Motor neuron (in vitro differentiated cells): Measurements from ENCODE around the gene GALK1. TPM values are rescaled to one million over a fixed set of nuclear protein-coding genes. Genes with fewer than 3 reads are reported as not detected.

Source experiments
- ATAC-seq, 8 experiments: fragments of 200-7000 bp; cut with Tn5 transposase; replicated peaks in 6 of 8; 2 replicates each; pipeline ENCODE4 v1.8.0; 2021; ENCODE audit warnings: mild to moderate bottlenecking in 8 of 8, moderate library complexity in 8 of 8
- H3K27ac ChIP-seq, 2 donors: fragments of 250-450 bp; sonication (Bioruptor Pico); 2 replicates each; pipeline ENCODE4 v1.9.0; 2021; ENCODE audit warnings: antibody characterized with exemption in 2 of 2, mild to moderate bottlenecking in 2 of 2, moderate library complexity in 1 of 2
- H3K4me1 ChIP-seq, 2 donors: fragments of 250-450 bp; sonication (Bioruptor Pico); replicated peaks in 1 of 2; 2 replicates each; pipeline ENCODE4 v1.6.1; 2021; ENCODE audit warnings: antibody characterized with exemption in 2 of 2, mild to moderate bottlenecking in 2 of 2, moderate library complexity in 1 of 2
- H3K4me3 ChIP-seq, 5 donors: fragments of 250-450 bp; sonication (Bioruptor Pico); 2 replicates each; pipeline ENCODE4 v1.9.0; 2021; ENCODE audit warnings: antibody characterized with exemption in 5 of 5, mild to moderate bottlenecking in 5 of 5, moderate library complexity in 4 of 5
- WGBS, 10 experiments: fragments of 450-650 bp; shearing (Covaris generic); methylation state at CpG; one replicate each; pipeline ENCODE4 v1.0.0; 2022; 5-methylcytosine and 5-hydroxymethylcytosine counted together
- in situ Hi-C, 9 experiments: fragments of 400-800 bp; cut with MboI; loops; one replicate each; pipeline ENCODE4 v1.15.0; 2021; ENCODE audit warnings: low sequenced_read_pairs in 9 of 9, low pct_unique_long_range_greater_than_20kb in 2 of 9; ENCODE audit not compliant: unreplicated experiment in 9 of 9
- total RNA-seq, 8 experiments: library from RNA; unstranded; fragments of 300-600 nt; gene quantifications; 2 replicates each; pipeline versions ENCODE4 v1.2.3 to v1.2.4, GENCODE V29; 2022

Gene GALK1
- total RNA-seq, 8 experiments from 2014 or later, result 10.0 to 32.7 (median 16.4) TPM

DNA sequence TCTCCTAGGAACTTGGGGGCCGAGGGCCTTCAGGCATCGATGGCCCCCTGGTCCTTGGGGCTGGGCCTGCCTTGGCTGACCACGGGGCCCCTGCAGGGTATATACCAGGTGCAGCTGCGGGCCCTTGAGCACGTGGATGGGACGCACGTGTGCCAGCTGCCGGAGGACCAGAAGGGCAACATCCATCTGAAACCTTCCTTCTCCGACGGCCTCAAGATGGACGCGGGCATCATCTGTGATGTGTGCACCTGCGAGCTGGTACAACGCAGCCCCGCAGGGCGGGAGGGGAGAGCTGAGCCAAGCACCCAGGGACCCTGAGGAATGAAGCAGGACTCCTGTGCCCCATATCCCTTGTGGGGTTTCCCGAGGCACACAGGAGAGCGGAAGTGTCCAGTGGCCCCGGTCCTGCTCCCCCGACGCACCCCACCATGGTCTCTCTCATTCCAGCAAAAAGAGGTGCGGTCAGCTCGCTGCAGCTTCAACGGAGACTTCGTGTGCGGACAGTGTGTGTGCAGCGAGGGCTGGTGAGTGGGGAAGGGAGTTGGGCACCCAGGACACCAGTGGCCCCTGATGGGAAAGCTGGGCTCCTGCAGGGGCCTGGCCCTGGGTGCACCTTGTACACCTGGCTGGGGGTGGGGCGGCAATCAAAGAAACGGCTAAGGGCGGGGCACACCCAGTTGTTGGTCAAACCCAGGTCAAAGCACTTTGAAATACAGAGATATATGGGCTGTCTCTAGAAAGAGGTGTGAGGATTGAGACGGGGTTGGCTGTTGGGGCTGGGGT is 33.1 kb downstream of the GALK1 start:
- H3K4me1 ChIP-seq, result no peaks in the 10 kb centered on the region
- WGBS, 10 experiments, result 78 to 100% (median 85%) methylated on average over 1 to 12 of the region's 31 CpGs; no CpG with 5 or more reads in 6 of the 10 experiments
- ATAC-seq, result no peak
- H3K27ac ChIP-seq, result no peak overlapping the region
- H3K4me3 ChIP-seq, result no peak overlapping the region
- in situ Hi-C loops, result no loop called here

DNA sequence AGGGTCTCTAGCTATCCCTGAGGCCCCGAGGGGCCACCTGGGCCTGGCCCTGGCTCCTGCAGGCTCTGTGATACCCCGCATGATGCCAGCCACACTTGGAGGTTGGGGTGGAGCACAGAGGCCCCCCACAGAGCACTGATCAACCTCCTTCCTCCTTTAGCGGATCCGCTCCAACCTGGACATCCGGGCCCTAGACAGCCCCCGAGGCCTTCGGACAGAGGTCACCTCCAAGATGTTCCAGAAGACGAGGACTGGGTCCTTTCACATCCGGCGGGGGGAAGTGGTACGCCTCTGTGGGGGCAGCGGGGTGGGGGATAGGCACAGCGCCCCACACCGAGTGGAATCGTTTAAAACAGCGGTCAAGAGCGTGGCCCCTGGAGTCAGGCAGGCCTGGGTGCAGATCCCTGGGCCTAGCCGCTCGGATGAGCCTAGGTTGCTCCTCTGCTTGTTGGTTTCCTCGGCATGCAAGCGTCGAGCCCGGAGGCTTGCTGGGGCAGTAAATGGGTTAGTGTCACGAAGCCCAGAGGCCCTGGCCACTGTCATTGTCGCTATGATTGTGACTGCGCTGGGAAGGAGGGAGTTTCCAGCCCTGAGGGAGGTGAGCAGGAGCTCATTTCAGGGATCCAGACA is 33.8 kb downstream of the GALK1 start:
- in situ Hi-C loops, result no loop called here
- no peak for ATAC-seq
- Histone ChIP-seq H3K4me3 (no peak overlapping the region), H3K27ac (no peak overlapping the region), H3K4me1 (no peaks in the 10 kb centered on the region)
- WGBS, 10 experiments, result 79 to 100% (median 83%) methylated on average over 1 to 7 of the region's 26 CpGs; no CpG with 5 or more reads in 6 of the 10 experiments

DNA sequence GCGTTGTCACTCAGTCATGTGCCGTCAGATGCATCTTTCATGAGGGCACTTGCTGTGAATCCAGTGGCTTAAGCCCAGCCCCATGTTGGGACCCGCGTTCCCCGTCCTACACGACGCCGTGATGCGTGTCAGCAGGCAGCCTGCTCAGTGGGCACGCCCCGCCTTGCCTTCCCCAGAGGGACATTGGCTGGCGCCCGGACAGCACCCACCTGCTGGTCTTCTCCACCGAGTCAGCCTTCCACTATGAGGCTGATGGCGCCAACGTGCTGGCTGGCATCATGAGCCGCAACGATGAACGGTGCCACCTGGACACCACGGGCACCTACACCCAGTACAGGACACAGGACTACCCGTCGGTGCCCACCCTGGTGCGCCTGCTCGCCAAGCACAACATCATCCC is 34.9 kb downstream of the GALK1 start:
- WGBS, 10 experiments, result 65 to 92% (median 80%) methylated on average over 2 to 8 of the region's 24 CpGs; no CpG with 5 or more reads in 7 of the 10 experiments
- no peak overlapping the region for H3K27ac ChIP-seq
- no peak overlapping the region for H3K4me3 ChIP-seq
- H3K4me1 ChIP-seq, result no peaks in the 10 kb centered on the region
- no peak for ATAC-seq
- in situ Hi-C loops, result no loop called here

DNA sequence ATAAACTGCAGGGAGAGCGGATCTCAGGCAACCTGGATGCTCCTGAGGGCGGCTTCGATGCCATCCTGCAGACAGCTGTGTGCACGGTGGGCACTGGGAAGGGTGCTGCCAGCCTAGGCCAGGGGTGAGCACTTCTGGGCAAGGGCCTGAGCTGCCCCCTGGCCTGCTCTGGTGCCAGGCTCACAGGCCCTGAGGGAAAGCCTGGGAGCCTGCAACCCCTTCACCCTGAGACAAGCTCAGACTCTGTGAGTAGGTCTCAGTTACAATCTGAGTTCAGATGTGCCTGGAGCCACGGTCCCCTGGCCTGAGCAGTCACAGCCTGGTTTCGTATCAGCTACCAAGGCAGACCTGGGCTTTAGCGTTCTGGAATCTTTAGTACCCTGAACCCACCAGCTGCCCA is 35.6 kb downstream of the GALK1 start:
- no peak for ATAC-seq
- Histone ChIP-seq H3K4me3 (no peak overlapping the region), H3K4me1 (no peaks in the 10 kb centered on the region), H3K27ac (no peak overlapping the region)
- in situ Hi-C loops, result no loop called here
- 60 to 100% (median 80%) methylated on average over 1 to 3 of the region's 7 CpGs; no CpG with 5 or more reads in 5 of the 10 experiments for WGBS, 10 experiments

DNA sequence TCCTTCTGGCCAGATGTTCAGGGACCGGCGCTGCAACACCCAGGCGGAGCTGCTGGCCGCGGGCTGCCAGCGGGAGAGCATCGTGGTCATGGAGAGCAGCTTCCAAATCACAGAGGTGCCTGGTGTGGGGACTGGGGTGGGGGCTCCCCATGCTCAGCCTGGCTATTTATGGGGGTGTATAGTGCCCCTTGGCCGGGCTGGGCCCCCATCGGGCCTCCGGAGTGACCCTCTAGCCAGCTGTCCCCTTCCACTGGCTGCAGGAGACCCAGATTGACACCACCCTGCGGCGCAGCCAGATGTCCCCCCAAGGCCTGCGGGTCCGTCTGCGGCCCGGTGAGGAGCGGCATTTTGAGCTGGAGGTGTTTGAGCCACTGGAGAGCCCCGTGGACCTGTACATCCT is 37.6 kb downstream of the GALK1 start:
- in situ Hi-C loops, result no loop called here
- no peak overlapping the region for H3K27ac ChIP-seq
- H3K4me1 ChIP-seq, result no peaks in the 10 kb centered on the region
- 92% methylated on average over 6 of the region's 18 CpGs; no CpG with 5 or more reads in 9 of the 10 experiments for whole genome bisulfite sequencing, 10 experiments
- no peak for ATAC-seq
- no peak overlapping the region for H3K4me3 ChIP-seq

DNA sequence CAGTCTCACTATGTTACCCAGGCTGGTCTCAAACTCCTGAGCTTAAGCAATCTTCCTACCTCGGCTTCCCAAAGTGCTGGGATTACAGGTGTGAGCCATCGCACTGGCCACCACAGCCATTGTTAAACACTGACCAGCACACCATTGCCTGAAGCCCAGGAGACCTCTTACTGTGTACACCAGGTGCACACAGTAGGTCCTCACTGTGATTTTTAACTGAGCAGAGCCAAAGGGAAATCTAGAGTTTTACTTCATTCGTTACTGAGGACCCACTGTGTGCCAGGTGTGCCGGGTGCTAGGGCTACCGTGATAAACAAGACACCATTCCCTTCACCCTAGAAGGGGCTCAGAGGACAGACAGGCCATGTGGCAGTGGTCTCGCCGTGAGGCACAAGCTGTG is 39.5 kb downstream of the GALK1 start:
- 60 to 80% (median 76%) methylated on average over 1 to 6 of the region's 7 CpGs; no CpG with 5 or more reads in 4 of the 10 experiments for WGBS, 10 experiments
- in situ Hi-C loops, result no loop called here
- no peak overlapping the region for H3K4me3 ChIP-seq
- no peaks in the 10 kb centered on the region for H3K4me1 ChIP-seq
- no peak for ATAC-seq
- H3K27ac ChIP-seq, result no peak overlapping the region

DNA sequence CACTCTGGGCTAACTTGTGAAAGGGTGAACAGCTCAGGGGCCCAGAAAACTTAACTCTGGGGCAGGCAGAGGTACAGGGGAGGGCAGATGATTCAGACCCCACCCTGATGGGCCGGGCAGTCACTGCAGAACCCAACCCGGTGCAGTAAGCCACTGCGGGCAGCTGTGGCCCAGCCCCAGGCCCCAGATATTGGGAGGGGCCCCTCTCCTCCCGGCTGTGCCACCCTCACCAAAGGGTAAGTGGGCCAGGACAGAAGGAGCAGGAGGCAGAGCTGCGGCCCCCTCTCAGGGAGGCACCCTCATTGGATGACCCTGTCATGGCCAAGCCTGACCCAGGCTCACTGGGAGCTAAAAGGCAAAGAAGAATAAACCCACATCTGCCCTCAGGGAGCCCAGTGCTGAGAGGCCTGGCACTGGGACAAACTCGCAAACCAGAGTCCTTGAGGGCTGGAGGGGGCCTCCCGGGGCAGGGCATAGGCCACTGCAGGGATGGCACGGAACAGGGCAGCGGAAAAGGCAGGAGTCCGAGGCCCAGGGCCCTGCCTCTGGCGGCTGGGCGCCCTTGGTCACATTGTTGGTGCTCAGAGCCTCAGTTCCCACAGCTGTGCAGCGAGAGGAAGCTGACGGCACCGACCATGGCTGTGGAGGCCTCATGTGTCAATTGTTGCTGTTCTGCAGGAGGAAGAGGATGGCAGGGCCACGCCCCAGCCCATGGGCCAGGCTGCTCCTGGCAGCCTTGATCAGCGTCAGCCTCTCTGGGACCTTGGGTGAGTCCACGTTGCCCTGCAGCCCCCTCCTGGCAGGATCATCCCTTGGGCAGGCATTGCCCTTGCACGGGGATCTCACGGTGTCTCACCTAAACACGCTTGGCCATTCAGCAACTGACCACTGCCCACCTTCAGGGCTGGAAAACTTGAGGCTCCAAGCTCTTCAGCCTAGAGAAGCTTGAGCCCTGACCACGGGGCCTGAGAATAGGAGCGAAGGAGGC is 40.7 kb downstream of the GALK1 start:
- 53 to 87% (median 70%) methylated on average over 1 to 9 of the region's 23 CpGs; no CpG with 5 or more reads in 4 of the 10 experiments for WGBS, 10 experiments
- no peaks in the 10 kb centered on the region for H3K4me1 ChIP-seq
- ATAC-seq, result peak in 2 of 8 experiments; percentile 4 to 7
- H3K4me3 ChIP-seq, result no peak overlapping the region
- H3K27ac ChIP-seq, result no peak overlapping the region
- in situ Hi-C loops, result no loop called here

DNA sequence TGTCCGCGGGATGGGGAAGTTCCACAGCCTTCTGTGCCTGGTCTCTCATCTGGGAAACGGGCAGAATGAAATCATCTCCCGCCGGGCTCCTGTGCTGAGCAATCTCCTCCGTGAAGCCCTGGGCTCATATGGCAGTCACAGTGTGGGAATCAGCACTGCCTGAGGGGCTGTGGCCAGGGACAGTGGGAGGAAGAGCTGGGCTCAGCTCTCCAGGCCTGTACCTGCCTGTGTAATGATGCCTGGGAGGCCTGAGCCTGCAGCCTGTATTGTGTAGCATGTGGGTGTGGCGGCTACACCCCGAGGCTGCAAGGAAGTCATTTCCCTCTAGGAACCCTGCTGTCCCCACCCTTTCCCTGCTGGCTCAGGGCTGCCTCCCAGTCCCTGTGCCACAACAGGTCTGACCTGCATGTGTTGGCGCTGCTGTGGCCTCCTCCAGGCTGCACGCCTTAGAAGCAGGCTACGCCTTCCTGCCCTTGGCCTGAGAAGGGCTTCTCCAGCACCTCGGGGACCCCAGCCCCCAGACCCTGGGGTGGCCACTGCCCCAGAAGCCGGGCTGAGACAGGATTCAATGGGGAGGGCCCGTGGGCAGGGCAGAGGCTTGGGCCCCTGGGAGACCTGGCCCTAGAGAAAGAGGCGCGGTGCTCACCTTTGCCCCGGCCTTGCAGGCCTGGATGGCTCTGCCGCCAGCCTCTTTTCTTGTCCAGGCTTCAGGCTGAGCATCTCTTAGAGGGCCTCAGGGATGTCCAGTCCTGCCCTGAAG is 41.6 kb downstream of the GALK1 start:
- WGBS, 10 experiments, result 11 to 90% (median 65%) methylated on average over 1 to 10 of the region's 18 CpGs; no CpG with 5 or more reads in 5 of the 10 experiments
- ATAC-seq, result peak in 3 of 8 experiments; percentile 52 to 81 (median 76)
- in situ Hi-C loops, result no loop called here

DNA sequence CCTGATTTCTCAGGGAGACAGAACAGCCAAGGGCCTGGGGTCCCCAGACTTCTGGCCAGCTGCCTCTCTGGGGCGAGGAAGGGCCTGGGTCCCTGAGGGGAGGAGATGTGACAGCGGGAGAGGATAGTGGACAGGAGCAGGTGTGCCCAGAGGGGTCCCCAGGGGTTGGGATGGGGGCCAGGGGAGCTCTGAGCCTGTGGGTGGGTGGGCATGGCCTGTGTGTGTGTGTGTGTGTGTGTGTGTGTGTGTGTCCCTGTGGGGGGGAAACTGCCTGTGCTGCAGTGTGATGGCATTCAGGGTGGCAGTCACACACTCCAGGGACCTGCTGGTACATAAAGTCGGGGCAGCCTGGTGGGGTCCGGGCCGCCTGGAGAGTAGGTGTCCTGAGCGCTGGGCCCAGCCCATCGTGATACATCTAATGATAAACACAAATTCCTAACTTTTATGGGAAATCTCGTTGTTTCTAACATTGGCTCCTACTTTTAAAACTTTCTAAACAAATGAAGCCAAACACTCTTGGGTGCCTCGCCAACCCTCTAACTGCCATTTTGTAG is 42.4 kb downstream of the GALK1 start:
- Histone ChIP-seq H3K4me3 (no peak overlapping the region), H3K27ac (no peak overlapping the region), H3K4me1 (no peaks in the 10 kb centered on the region)
- 77 to 100% (median 94%) methylated on average over 1 to 6 of the region's 9 CpGs; no CpG with 5 or more reads in 7 of the 10 experiments for WGBS, 10 experiments
- in situ Hi-C loops, result no loop called here
- no peak for ATAC-seq

More for the DNA sequence above, 41.6 kb downstream of the GALK1 start:
- H3K4me3 ChIP-seq, result no peak overlapping the region
- no peak overlapping the region for H3K27ac ChIP-seq
- H3K4me1 ChIP-seq, result no peaks in the 10 kb centered on the region

DNA sequence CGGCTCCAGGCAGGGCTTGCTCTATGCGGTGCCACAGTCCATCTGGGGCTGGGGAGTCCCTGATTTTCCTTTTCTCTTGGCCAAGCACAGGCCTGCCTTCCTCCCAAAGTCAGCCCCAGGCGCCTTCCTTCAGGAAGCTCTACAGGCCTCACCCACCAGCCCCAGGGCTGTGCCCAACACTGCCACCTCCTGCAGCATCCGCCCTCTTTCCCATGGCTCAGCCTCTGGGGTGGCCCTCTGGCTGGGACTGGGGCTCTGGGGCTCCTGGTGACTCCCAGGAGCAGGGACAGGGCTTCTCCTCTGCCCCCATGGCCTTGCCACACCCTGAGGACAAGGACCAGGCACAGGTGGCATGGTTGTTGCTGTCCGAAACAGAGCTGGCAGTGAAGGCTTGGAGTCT is 42.9 kb downstream of the GALK1 start:
- Histone ChIP-seq H3K4me1 (no peaks in the 10 kb centered on the region), H3K4me3 (no peak overlapping the region), H3K27ac (no peak overlapping the region)
- ATAC-seq, result no peak
- 48 to 100% (median 84%) methylated on average over 1 to 4 of the region's 5 CpGs; no CpG with 5 or more reads in 2 of the 10 experiments for WGBS, 10 experiments
- in situ Hi-C loops, result no loop called here

DNA sequence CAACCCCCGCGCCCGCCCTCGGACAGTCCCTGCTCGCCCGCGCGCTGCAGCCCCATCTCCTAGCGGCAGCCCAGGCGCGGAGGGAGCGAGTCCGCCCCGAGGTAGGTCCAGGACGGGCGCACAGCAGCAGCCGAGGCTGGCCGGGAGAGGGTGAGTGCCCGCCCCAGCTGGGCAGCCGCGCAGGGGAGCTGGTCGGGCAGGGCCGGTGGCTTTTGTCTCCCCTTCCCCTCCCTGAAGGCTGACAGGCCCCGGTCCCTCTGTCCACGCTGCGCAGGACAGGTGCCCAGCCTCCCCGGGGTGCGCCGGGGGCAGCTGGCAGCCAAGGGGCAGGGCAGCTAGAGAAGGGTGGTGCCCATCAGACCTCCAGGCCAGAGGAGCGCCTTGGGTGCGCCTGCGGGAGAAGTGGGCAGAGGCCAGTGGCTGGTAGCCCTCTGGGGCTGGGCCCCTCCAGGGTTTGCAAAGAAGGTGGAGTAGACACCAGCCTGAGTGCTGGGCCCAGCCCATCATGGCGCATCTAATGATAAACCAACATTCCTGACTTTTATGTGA is 43.5 kb downstream of the GALK1 start:
- peak overlapping the region in 1 of 5 donors; percentile 19 for H3K4me3 ChIP-seq
- in situ Hi-C loops, result no loop called here
- peak; percentile 16 to 75 (median 58) for ATAC-seq
- WGBS, 10 experiments, result 13 to 100% (median 67%) methylated on average over 1 to 8 of the region's 33 CpGs; no CpG with 5 or more reads in 7 of the 10 experiments
- H3K27ac ChIP-seq, result no peak overlapping the region
- no peaks in the 10 kb centered on the region for H3K4me1 ChIP-seq
